ENCODE measurements around the gene PUS7.
A peak's percentile ranks its signal among the peaks of the same experiment; 100 is the strongest.
"Not testable (repeated sequence)": the region's sequence is repeated elsewhere in the genome, so short reads cannot be mapped to it uniquely, and the experiment has no call there.

Gene PUS7

GRCh38 chr7:105521027-105521716 is 899 bp downstream of the PUS7 start:
- H3K4me1 ChIP-seq, result no peaks in the 10 kb centered on the region; the same call in 1 of the 2 replicates
- H3K4me3 ChIP-seq (ENCODE audit: low read depth, low read length), result peak overlapping the region; percentile 79
- H3K27me3 ChIP-seq, result no peaks in the 10 kb centered on the region
- no peaks in the 10 kb centered on the region for H3K9me3 ChIP-seq
- no peak for TF ChIP-seq CTCF (IDR thresholded peaks at IDR 0.05; ENCODE audit: low read depth, low read length)
- peak; percentile 83 for DNase-seq
- H3K36me3 ChIP-seq, result peaks cover 41% of the 10 kb centered on the region

GRCh38 chr7:105520620-105521019 is 1.5 kb downstream of the PUS7 start:
- H3K4me1 ChIP-seq, H3K27me3 ChIP-seq, DNase-seq, H3K9me3 ChIP-seq: not testable (repeated sequence)
- H3K4me3 ChIP-seq (ENCODE audit: low read depth, low read length), result peak overlapping the region; percentile 79
- H3K36me3 ChIP-seq, result peaks cover 45% of the 10 kb centered on the region

- no peak for TF ChIP-seq CTCF (IDR thresholded peaks at IDR 0.05; ENCODE audit: low read depth, low read length)
- Histone ChIP-seq H3K9me3 (no peaks in the 10 kb centered on the region), H3K4me3 (ENCODE audit: low read depth, low read length) (no peak overlapping the region), H3K4me1 (no peaks in the 10 kb centered on the region; the same call in 1 of the 2 replicates), H3K27me3 (no peaks in the 10 kb centered on the region), H3K36me3 (peaks cover 47% of the 10 kb centered on the region)
- DNase-seq, result no peak
Observed at GRCh38 chr7:105519353-105519752, 2.7 kb downstream of the PUS7 start.

- DNase-seq; H3K27me3 ChIP-seq; H3K4me3 ChIP-seq (ENCODE audit: low read depth, low read length); H3K4me1 ChIP-seq; H3K9me3 ChIP-seq: not testable (repeated sequence)
- peaks cover 56% of the 10 kb centered on the region for H3K36me3 ChIP-seq
Observed at GRCh38 chr7:105515610-105516009, 6.5 kb downstream of the PUS7 start.

- H3K36me3 ChIP-seq, result peaks cover 49% of the 10 kb centered on the region
- H3K9me3 ChIP-seq, result no peaks in the 10 kb centered on the region
- no peak for TF ChIP-seq CTCF (IDR thresholded peaks at IDR 0.05; ENCODE audit: low read depth, low read length)
- H3K4me1 ChIP-seq, result no peaks in the 10 kb centered on the region
- DNase-seq, result no peak
- H3K4me3 ChIP-seq (ENCODE audit: low read depth, low read length), result no peak overlapping the region
- H3K27me3 ChIP-seq, result no peaks in the 10 kb centered on the region
Observed at GRCh38 chr7:105512926-105513526, 9.0 kb downstream of the PUS7 start.

GRCh38 chr7:105512415-105512814 is 9.7 kb downstream of the PUS7 start:
- H3K4me3 ChIP-seq (ENCODE audit: low read depth, low read length), result no peak overlapping the region
- H3K36me3 ChIP-seq, result peaks cover 49% of the 10 kb centered on the region
- no peaks in the 10 kb centered on the region for H3K4me1 ChIP-seq
- TF ChIP-seq CTCF (IDR thresholded peaks at IDR 0.05; ENCODE audit: low read depth, low read length), result no peak
- no peak for DNase-seq
- H3K27me3 ChIP-seq, result no peaks in the 10 kb centered on the region
- no peaks in the 10 kb centered on the region for H3K9me3 ChIP-seq

- DNase-seq, result no peak
- no peaks in the 10 kb centered on the region for H3K9me3 ChIP-seq
- H3K4me1 ChIP-seq, result no peaks in the 10 kb centered on the region
- H3K36me3 ChIP-seq, result peaks cover 94% of the 10 kb centered on the region
- no peak overlapping the region for H3K4me3 ChIP-seq (ENCODE audit: low read depth, low read length)
- no peak for TF ChIP-seq CTCF (IDR thresholded peaks at IDR 0.05; ENCODE audit: low read depth, low read length)
- H3K27me3 ChIP-seq, result no peaks in the 10 kb centered on the region
Observed at GRCh38 chr7:105502173-105502572, 19.9 kb downstream of the PUS7 start.
